ENCODE measurements around the gene ZNF804A.

Gene ZNF804A

GRCh38 chr2:184598316-184599053 lies at the start of gene ZNF804A:
TSS of gene ZNF804A (plus strand) at chr2:184598529. CDS start at chr2:184598960, 431 bp downstream.
- DNase-seq (ENCODE audit: low read depth in 2 of 2) = no peak

- no peak for DNase-seq (ENCODE audit: low read depth in 2 of 2)
Observed at GRCh38 chr2:184549153-184549552, 49.2 kb upstream of the ZNF804A start.

GRCh38 chr2:184551626-184552025 lies 46.7 kb upstream of the ZNF804A start:
- no peak for DNase-seq (ENCODE audit: low read depth in 2 of 2)

- DNase-seq (ENCODE audit: low read depth in 2 of 2) = no peak
Observed at GRCh38 chr2:184554736-184555135, 43.6 kb upstream of the ZNF804A start.

DNA sequence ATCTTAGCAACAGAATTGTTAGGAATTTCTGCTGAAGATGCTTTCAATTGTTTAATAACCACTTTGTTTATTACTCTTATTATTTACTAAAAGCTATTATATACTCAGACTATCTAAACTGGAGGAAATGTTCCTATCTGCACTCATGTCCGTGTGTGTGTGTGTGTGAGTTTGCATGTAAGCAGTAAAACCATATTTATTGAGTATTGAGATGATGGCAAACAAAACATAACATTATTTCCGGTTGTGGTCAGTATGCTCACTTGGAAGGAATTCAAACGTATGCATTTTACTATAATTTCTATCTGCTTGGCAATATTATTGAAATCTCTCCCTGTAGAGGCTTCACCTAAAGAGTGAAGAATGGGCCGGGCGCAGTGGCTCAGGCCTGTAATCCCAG lies 43.0 kb upstream of the ZNF804A start:
- no peak for DNase-seq (ENCODE audit: low read depth in 2 of 2)

DNA sequence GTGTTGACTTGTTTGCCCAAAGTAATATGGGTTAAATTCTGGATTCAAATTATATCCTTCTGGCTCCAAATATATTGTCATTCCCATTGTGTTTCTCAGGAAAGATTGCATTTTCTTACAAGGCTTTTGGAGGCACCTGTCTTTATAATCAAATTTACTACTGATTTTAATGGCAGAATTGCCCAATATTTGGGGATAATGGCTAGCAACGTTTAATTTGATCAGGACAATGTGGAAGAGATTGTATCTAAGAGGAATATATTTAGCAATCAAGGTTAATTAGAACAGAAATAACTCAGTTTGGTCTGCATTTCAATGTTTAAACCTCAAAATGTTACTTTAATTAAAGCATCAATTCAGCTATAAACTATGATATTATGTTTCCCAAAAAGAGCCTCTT lies 41.7 kb upstream of the ZNF804A start:
- DNase-seq (ENCODE audit: low read depth in 2 of 2) = no peak

DNA sequence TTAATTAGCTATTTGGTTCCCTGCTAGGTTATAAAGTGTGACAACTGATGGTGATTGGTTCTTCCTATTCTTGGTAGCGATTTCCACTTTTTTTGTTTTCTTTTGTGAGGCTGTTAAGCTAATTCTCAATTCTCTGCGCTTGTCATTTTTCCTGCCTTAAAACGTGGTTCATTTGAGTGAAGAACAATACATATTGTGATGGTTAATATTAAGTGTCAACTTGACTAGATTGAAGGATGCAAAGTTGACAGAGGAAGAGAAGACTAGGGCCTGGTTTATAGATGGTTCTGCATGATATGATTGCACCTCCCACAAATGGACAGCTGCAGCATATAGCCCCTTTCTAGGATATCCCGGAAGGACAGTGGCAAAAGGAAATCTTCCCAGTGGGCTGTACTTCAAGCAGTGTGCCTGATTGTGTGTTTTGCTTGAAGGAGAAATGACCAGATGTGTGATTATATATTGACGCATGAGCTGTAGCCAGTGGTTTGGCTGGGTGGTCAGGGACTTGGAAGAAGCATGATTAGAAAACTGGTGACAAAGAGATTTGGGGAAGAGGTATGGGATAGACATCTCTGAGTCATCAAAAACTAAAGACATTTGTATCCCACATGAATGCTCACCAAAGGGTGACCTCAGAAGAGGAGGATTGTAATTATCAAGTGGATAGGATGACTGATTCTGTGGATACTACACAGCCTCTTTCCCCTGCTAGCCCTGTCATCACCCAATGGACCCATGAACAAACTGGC lies 39.4 kb upstream of the ZNF804A start:
- no peak for DNase-seq (ENCODE audit: low read depth in 2 of 2)

- DNase-seq (ENCODE audit: low read depth in 2 of 2) = no peak
Observed at GRCh38 chr2:184560603-184561002, 37.7 kb upstream of the ZNF804A start.

DNA sequence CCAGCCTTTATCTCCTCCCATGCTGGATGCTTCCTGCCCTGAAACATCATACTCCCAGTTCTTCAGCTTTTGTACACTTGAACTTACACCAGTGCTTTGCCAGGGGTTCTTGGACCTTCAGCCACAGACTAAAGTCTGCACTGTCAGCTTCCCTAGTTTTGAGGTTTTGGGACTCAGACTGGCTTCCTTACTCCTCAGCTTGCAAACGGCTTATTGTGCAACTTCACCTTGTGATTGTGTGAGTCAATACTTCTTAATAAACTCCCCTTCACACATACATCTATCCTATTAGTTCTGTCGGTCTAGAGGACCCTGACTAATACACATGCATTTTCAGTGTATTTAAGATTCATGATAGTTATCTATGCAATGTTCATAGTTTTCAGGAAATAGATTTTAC lies 35.8 kb upstream of the ZNF804A start:
- no peak for DNase-seq (ENCODE audit: low read depth in 2 of 2)

DNA sequence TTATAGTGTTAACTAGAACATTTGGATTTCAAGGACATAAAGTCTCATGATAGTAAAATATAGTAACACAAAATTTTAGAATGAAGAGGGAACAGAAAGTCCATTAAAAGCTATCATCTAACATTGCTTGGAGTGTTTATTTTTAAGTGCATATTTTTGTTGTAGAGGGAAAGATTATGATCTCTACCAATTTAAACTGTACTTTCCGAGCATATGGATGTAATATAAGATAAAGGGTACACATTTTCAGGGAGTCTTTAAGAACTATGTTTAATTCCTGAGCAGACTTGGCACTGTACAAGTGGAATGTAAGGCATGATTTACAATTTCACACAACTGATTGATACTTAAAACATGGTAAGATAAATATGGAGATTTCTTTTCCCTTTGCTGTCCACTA lies 34.2 kb upstream of the ZNF804A start:
- DNase-seq (ENCODE audit: low read depth in 2 of 2) = no peak

DNA sequence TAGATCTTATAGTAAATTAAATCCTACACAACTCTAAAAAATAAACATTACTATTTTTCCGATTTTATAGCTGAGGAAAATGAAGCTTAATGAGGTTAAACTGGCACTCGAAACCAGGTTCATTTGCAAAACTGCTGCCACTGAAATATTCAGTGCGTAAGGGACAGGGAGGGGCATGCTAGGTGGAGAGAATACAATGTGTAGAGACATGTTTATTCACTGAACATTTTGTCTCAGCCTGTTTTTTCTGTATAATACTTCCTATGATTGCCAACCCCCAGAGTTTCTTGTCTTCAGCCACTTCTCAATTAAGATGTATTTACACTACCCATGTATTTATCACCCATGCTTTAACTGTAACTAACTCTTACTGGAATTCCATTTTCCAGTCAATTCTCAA lies 31.6 kb upstream of the ZNF804A start:
- DNase-seq (ENCODE audit: low read depth in 2 of 2) = no peak

GRCh38 chr2:184577056-184577455 lies 21.3 kb upstream of the ZNF804A start:
- DNase-seq (ENCODE audit: low read depth in 2 of 2) = no peak

DNA sequence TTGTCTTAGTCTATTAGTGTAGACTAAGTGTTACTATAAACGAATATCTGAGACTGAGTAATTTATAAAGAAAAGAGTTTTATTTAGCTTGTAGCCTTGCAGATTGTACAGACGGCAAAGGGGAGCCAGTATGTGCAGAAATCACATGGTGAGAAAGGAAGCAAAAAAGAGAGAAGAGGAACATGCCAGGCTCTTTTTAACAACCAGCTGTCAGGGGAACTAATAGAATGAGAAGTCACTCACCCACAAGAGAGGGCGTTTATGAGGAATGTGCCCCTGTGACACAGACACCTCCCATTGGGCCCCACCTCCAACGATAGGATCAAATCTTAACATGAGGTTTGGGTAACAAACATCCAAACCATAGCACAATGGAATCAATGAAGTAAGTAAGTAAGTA lies 20.6 kb upstream of the ZNF804A start:
- no peak for DNase-seq (ENCODE audit: low read depth in 2 of 2)

DNA sequence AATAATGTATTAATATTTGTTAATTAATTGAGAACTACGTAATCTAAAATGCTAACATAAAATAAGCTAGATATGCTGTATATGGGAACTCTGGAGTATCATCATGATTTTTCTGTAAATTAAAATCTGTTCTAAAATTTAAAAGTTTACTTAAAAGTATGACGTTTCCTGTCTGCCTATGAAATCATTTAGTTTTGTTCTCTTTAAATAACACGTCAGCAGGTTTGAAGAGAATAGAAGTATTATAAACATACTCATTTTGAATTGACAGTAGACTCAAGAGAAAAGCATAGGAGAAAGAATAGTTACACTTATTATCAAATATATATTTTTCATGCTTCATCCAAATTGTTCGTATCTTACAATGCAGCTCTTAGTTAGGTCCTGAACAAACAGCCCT lies 19.1 kb upstream of the ZNF804A start:
- no peak for DNase-seq (ENCODE audit: low read depth in 2 of 2)

GRCh38 chr2:184581391-184581790 lies 16.9 kb upstream of the ZNF804A start:
- no peak for DNase-seq (ENCODE audit: low read depth in 2 of 2)

- DNase-seq (ENCODE audit: low read depth in 2 of 2) = no peak
Observed at GRCh38 chr2:184589261-184589660, 9.1 kb upstream of the ZNF804A start.

DNA sequence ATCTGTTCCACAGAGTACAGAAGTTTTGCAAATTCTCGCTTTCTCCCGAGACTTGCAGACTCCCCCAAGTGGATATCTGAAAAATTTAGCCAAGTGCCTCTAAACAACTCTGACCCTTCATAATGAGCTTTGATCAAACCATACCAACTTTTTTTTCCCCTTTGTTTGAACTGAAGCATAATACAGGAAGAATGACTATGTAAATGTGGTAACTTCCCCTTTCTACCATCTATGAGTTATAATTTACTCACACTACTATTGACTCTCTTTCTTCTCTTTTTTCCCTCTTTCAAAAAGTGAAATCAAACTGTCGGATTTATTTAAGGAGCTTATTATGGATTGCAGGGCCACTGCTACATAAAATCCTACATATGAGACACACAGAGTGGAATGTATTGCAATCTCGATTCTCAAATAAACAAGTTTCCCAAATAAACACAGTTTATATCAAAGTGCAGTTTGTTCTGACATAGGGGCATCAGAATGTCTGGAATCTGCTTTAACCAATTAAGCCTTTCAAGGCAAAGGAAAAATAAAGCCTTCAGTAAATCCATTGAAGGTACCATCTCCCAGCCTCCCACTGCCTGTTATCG lies 1.4 kb upstream of the ZNF804A start:
- no peak for DNase-seq (ENCODE audit: low read depth in 2 of 2)

DNA sequence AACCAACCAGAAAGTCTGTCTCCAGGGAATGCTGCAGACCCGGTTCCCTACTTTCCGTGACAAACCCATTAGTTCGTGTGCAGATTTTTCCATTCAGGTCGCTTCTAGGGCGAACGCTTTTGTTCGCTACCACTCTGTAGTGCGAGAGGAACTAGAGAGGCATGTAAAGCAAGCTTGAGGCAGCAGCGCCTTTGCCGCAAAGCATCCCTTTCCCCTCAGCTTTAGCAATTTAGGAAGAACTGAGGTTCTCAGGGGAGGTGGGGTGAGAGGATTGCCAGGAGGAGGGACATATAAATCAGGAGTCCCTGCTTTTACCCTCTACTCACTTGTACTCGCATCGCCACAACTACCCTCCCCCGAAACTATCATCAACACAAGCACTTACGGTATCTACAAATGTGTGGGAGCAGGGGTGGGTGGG lies 748 bp upstream of the ZNF804A start:
- DNase-seq (ENCODE audit: low read depth in 2 of 2) = no peak

DNA sequence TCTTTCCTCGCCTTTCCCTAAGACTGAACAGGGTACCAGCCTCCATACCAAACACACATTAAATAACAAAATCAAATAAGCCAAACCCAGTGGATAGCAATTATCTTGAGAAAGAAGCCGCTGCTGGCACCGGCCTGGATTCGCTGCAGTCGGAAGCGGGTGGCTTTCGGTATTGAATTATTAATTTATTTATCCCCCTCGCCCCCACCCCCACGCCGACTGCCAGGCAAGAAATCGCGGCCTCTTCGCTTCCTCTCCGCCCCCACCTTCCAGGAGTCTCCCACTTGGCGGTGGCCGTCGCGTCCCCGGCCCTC lies 370 bp upstream of the ZNF804A start:
- DNase-seq (ENCODE audit: low read depth in 2 of 2) = no peak

GRCh38 chr2:184599054-184599871 lies 934 bp downstream of the ZNF804A start:
- no peak for DNase-seq (ENCODE audit: low read depth in 2 of 2)

- DNase-seq (ENCODE audit: low read depth in 2 of 2) = no peak
Observed at GRCh38 chr2:184599872-184600222, 1.5 kb downstream of the ZNF804A start.

GRCh38 chr2:184602734-184603133 lies 4.4 kb downstream of the ZNF804A start:
- DNase-seq (ENCODE audit: low read depth in 2 of 2) = no peak

All from activated CD4-positive, alpha-beta T cell treated with anti-CD3 and anti-CD28 coated beads for 24 hours (primary cell).